IMR-90 (cell line): Measurements from ENCODE around the gene AGBL1. TPM values are rescaled to one million over a fixed set of nuclear protein-coding genes. Genes with fewer than 3 reads are reported as not detected.

Experiments used
- ATAC-seq: fragments of 200-7000 bp; cut with Tn5 transposase; 2 replicates; pipeline ENCODE4 v1.9.1; 2020; ENCODE audit warnings: low read depth, mild to moderate bottlenecking, moderate library complexity
- BruUV-seq: library from RNA; stranded (reverse); fragments of 400-500 nt; replicated peaks from 2 replicates; lab custom pipeline; 2021; lab: Mats Ljungman, UMichigan
- CTCF ChIA-PET: fragments of 300-600 bp; formaldehyde crosslinking; extraction: SDS; loops from one replicate; lab custom pipeline; 2021; ENCODE audit warnings: antibody characterized with exemption; lab: Yijun Ruan, JAX
- POLR2A ChIA-PET: fragments of 300-600 bp; sonication (Branson Sonifier 250); formaldehyde crosslinking; loops from one replicate; lab custom pipeline; 2022; ENCODE audit warnings: antibody characterized with exemption; ENCODE audit not compliant: unreplicated experiment; lab: Charles Lee
- DNase-seq: peaks from one replicate; pipeline ENCODE4 v3.0.0; 2013
- H2AFZ ChIP-seq: replicated peaks from 2 replicates; pipeline ENCODE3; 2013; ENCODE audit warnings: low read length, mild to moderate bottlenecking; ENCODE audit not compliant: poor library complexity
- H2AK5ac ChIP-seq: 2 replicates; pipeline ENCODE4 v1.6.1; 2013; ENCODE audit warnings: low read depth, low read length, inconsistent platforms
- H2AK9ac ChIP-seq: replicated peaks from 2 replicates; pipeline ENCODE3; 2013; ENCODE audit warnings: mild to moderate bottlenecking, low read depth, low read length, moderate library complexity; ENCODE audit not compliant: poor library complexity
- H2BK120ac ChIP-seq: 2 replicates; pipeline ENCODE4 v1.6.1; 2013; ENCODE audit warnings: low read depth, low read length, inconsistent platforms
- H2BK15ac ChIP-seq: 3 replicates; pipeline ENCODE4 v1.6.1; 2013; ENCODE audit warnings: low read depth, low read length, inconsistent platforms
- H2BK20ac ChIP-seq: 2 replicates; pipeline ENCODE4 v1.6.1; 2013; ENCODE audit warnings: low read depth, mild to moderate bottlenecking, inconsistent platforms, low read length, moderate library complexity
- H2BK5ac ChIP-seq: 2 replicates; pipeline ENCODE4 v1.6.1; 2013; ENCODE audit warnings: mild to moderate bottlenecking, low read depth, low read length, inconsistent platforms; ENCODE audit not compliant: poor library complexity, severe bottlenecking
- H3K14ac ChIP-seq: replicated peaks from 2 replicates; pipeline ENCODE4 v1.6.1; 2013; ENCODE audit warnings: low read depth, low read length, inconsistent platforms
- H3K18ac ChIP-seq: 2 replicates; pipeline ENCODE4 v1.6.1; 2013; ENCODE audit warnings: low read depth, low read length, control low read depth
- H3K23ac ChIP-seq: 2 replicates; pipeline ENCODE4 v1.6.1; 2013; ENCODE audit warnings: low read depth, low read length, inconsistent platforms
- H3K27ac ChIP-seq: 2 replicates; pipeline ENCODE4 v1.5.1; 2013; ENCODE audit warnings: mild to moderate bottlenecking, control low read depth, low read length; ENCODE audit not compliant: insufficient read depth
- H3K27me3 ChIP-seq: 2 replicates; pipeline ENCODE4 v1.6.1; 2013; ENCODE audit warnings: low read length; ENCODE audit not compliant: control insufficient read depth, insufficient read depth
- H3K36me3 ChIP-seq: 2 replicates; pipeline ENCODE4 v1.6.1; 2013; ENCODE audit warnings: low read length, mixed read lengths; ENCODE audit not compliant: control insufficient read depth, insufficient read depth
- H3K4ac ChIP-seq: 2 replicates; pipeline ENCODE4 v1.6.1; 2013; ENCODE audit warnings: low read depth, low read length, inconsistent platforms
- H3K4me1 ChIP-seq: 2 replicates; pipeline ENCODE4 v1.6.1; 2013; ENCODE audit warnings: low read length, mixed read lengths; ENCODE audit not compliant: control insufficient read depth, insufficient read depth
- H3K4me2 ChIP-seq: 2 replicates; pipeline ENCODE4 v1.6.1; 2013; ENCODE audit warnings: low read depth, mild to moderate bottlenecking, control low read depth, low read length, moderate library complexity
- H3K4me3 ChIP-seq: 2 replicates; pipeline ENCODE4 v1.5.1; 2013; ENCODE audit warnings: low read depth, mild to moderate bottlenecking, control low read depth, low read length, moderate library complexity; ENCODE audit not compliant: insufficient read depth
- H3K56ac ChIP-seq: 2 replicates; pipeline ENCODE4 v1.6.1; 2013; ENCODE audit warnings: low read length, inconsistent platforms; ENCODE audit not compliant: insufficient read depth; ENCODE audit errors: extremely low read depth
- H3K79me1 ChIP-seq, 2 experiments: 2 replicates each; pipeline ENCODE4 v1.6.1; 2013; ENCODE audit warnings: low read length in 2 of 2, inconsistent platforms in 1 of 2, low read depth in 1 of 2
- H3K9ac ChIP-seq: 2 replicates; pipeline ENCODE4 v1.6.1; 2013; ENCODE audit warnings: low read depth, low read length, control low read depth
- H3K9me1 ChIP-seq: 2 replicates; pipeline ENCODE4 v1.6.1; 2013; ENCODE audit warnings: low read length, inconsistent platforms; ENCODE audit not compliant: insufficient read depth
- H3K9me3 ChIP-seq: 2 replicates; pipeline ENCODE4 v1.6.1; 2013; ENCODE audit warnings: low read length; ENCODE audit not compliant: control insufficient read depth, insufficient read depth
- H4K20me1 ChIP-seq: 2 replicates; pipeline ENCODE4 v1.6.1; 2013; ENCODE audit warnings: low read length, inconsistent platforms; ENCODE audit not compliant: insufficient read depth
- H4K5ac ChIP-seq: 2 replicates; pipeline ENCODE4 v1.6.1; 2013; ENCODE audit warnings: mild to moderate bottlenecking, low read depth, low read length, control low read depth
- H4K8ac ChIP-seq, 2 experiments: 2 replicates each; pipeline ENCODE4 v1.6.1; 2013; ENCODE audit warnings: low read depth in 2 of 2, low read length in 2 of 2, control low read depth in 1 of 2, inconsistent platforms in 1 of 2
- H4K91ac ChIP-seq: 2 replicates; pipeline ENCODE4 v1.6.1; 2013; ENCODE audit warnings: low read depth, low read length, inconsistent platforms; ENCODE audit not compliant: insufficient read depth
- BHLHE40 ChIP-seq: fragments of 150-350 bp; IDR thresholded peaks from 2 replicates; pipeline ENCODE4 v1.6.1; 2016; ENCODE audit warnings: mild to moderate bottlenecking, low read depth, low read length
- CEBPB ChIP-seq: IDR thresholded peaks from 2 replicates; pipeline ENCODE4 v1.6.1; 2012; ENCODE audit warnings: low read depth, low read length, improper control_type of control experiment
- CHD1 ChIP-seq: IDR thresholded peaks from 2 replicates; pipeline ENCODE4 v1.6.1; 2012; ENCODE audit warnings: low read depth, low read length, improper control_type of control experiment
- CTCF ChIP-seq: conservative IDR thresholded peaks from 2 replicates; pipeline ENCODE4 v1.5.1; 2012; ENCODE audit warnings: mild to moderate bottlenecking, low read depth, low read length, improper control_type of control experiment
- ELK1 ChIP-seq: fragments of 150-350 bp; IDR thresholded peaks from 2 replicates; pipeline ENCODE4 v1.6.1; 2016; ENCODE audit warnings: low read depth, mild to moderate bottlenecking, low read length, moderate library complexity, borderline replicate concordance
- FOS ChIP-seq: fragments of 150-350 bp; IDR thresholded peaks from 2 replicates; pipeline ENCODE4 v1.6.1; 2016; ENCODE audit warnings: low read depth, low read length
- MAFK ChIP-seq: IDR thresholded peaks from 2 replicates; pipeline ENCODE4 v1.6.1; 2012; ENCODE audit warnings: low read depth, low read length, improper control_type of control experiment
- MAZ ChIP-seq: IDR thresholded peaks from 2 replicates; pipeline ENCODE4 v1.6.1; 2012; ENCODE audit warnings: low read depth, mild to moderate bottlenecking, low read length, improper control_type of control experiment, moderate library complexity, borderline replicate concordance
- MXI1 ChIP-seq: IDR thresholded peaks from 2 replicates; pipeline ENCODE4 v1.6.1; 2012; ENCODE audit warnings: low read depth, mild to moderate bottlenecking, low read length, moderate library complexity, borderline replicate concordance
- NFE2L2 ChIP-seq: fragments of 150-350 bp; IDR thresholded peaks from 2 replicates; pipeline ENCODE4 v1.6.1; 2016; ENCODE audit warnings: low read depth, mild to moderate bottlenecking, low read length
- POLR2A ChIP-seq: IDR thresholded peaks from 2 replicates; pipeline ENCODE4 v1.6.1; 2012; ENCODE audit warnings: mild to moderate bottlenecking, low read depth, low read length
- RAD21 ChIP-seq: IDR thresholded peaks from 2 replicates; pipeline ENCODE4 v1.6.1; 2012; ENCODE audit warnings: low read length, improper control_type of control experiment
- RCOR1 ChIP-seq: IDR thresholded peaks from 2 replicates; pipeline ENCODE4 v1.6.1; 2012; ENCODE audit warnings: mild to moderate bottlenecking, low read length, improper control_type of control experiment; ENCODE audit not compliant: insufficient replicate concordance
- RFX5 ChIP-seq: IDR thresholded peaks from 2 replicates; pipeline ENCODE4 v1.8.0; 2012; ENCODE audit warnings: low read depth, mild to moderate bottlenecking, low read length, moderate library complexity
- SMC3 ChIP-seq: fragments of 150-350 bp; IDR thresholded peaks from 2 replicates; pipeline ENCODE4 v1.6.1; 2016; ENCODE audit warnings: low read depth, mild to moderate bottlenecking, antibody characterized with exemption, low read length, moderate library complexity
- USF2 ChIP-seq: fragments of 150-350 bp; IDR thresholded peaks from 2 replicates; pipeline ENCODE4 v1.6.1; 2017; ENCODE audit warnings: mild to moderate bottlenecking, antibody characterized with exemption, low read length, low read depth
- WGBS, 2 experiments: methylation state at CpG; one replicate each; pipeline versions ENCODE4 v1.1.5 to v1.1.7; 2013; ENCODE audit warnings: missing lambda C conversion rate in 2 of 2; ENCODE audit not compliant: insufficient read length in 1 of 2; ENCODE audit errors: extremely low coverage in 2 of 2; 5-methylcytosine and 5-hydroxymethylcytosine counted together
- dilution Hi-C: fragments of 300-500 bp; cut with HindIII; formaldehyde crosslinking; loops from one replicate; pipeline ENCODE4 v1.14.3; 2018; ENCODE audit warnings: low sequenced_read_pairs; ENCODE audit not compliant: unreplicated experiment
- in situ Hi-C: fragments of 300-500 bp; cut with MboI; formaldehyde crosslinking; loops from 3 replicates; pipeline ENCODE4 v1.14.3; 2019; ENCODE audit warnings: low sequenced_read_pairs, inconsistent platforms, mixed read lengths
- intact Hi-C: fragments of 100-400 bp; cut with micrococcal nuclease; formaldehyde crosslinking; loops from 2 replicates; pipeline ENCODE4 v1.10.0; 2022
- polyA plus RNA-seq, 3 experiments: library from polyadenylated mRNA; depleted of rRNA; stranded (reverse); fragments of >200 nt; gene quantifications; 2 replicates each; pipeline ENCODE4 v1.2.3, GENCODE V29; 2012; ENCODE audit warnings: low replicate concordance in 1 of 3
- total RNA-seq: library from RNA; depleted of rRNA; stranded (reverse); fragments of >200 nt; gene quantifications from 2 replicates; pipeline ENCODE4 v1.2.3, GENCODE V29; 2012

Gene AGBL1
- total and polyA plus RNA-seq, 2 of the 4 experiments (the other 2 are of a cell fraction): not detected

GRCh38 chr15:86751116-86751515 lies 671.4 kb downstream of the AGBL1 start:
- Histone ChIP-seq H3K4me1 (no peaks in the 10 kb centered on the region), H4K20me1 (no peaks in the 10 kb centered on the region), H2AK5ac (no peak overlapping the region), H2BK120ac (no peak overlapping the region), H3K79me1 (no peaks in the 10 kb centered on the region), H2BK20ac (no peak overlapping the region), H3K36me3 (no peaks in the 10 kb centered on the region), H3K23ac (no peak overlapping the region), H3K4ac (no peak overlapping the region), H3K9me1 (no peaks in the 10 kb centered on the region), H4K5ac (no peak overlapping the region), H3K14ac (no peak overlapping the region), H2BK15ac (no peak overlapping the region), H3K9ac (no peak overlapping the region), H3K18ac (no peak overlapping the region), H3K27ac (no peak overlapping the region), H3K4me3 (no peak overlapping the region), H4K8ac (no peak overlapping the region), H4K91ac (no peak overlapping the region), H3K4me2 (no peak overlapping the region), H3K9me3 (peaks cover 19% of the 10 kb centered on the region), H2BK5ac (no peak overlapping the region), H2AK9ac (no peak overlapping the region), H3K56ac (no peak overlapping the region), H3K27me3 (no peaks in the 10 kb centered on the region), H2AFZ (no peak overlapping the region)
- BruUV-seq: no TSS peak
- dilution Hi-C loops (no loop called here), intact Hi-C loops (no loop called here), in situ Hi-C loops (no loop called here)
- WGBS, 2 experiments: no CpG with 5 or more reads among the region's 1 CpG
- POLR2A ChIA-PET: no interaction called here
- CTCF ChIA-PET: no interaction called here
- TF ChIP-seq RCOR1: no peak
- TF ChIP-seq MAZ: no peak
- no peak for TF ChIP-seq ELK1
- TF ChIP-seq NFE2L2: no peak
- no peak for TF ChIP-seq POLR2A
- TF ChIP-seq RFX5: no peak
- no peak for TF ChIP-seq FOS
- TF ChIP-seq SMC3: no peak
- no peak for TF ChIP-seq CHD1
- no peak for TF ChIP-seq CEBPB
- no peak for TF ChIP-seq MXI1
- no peak for TF ChIP-seq MAFK
- no peak for TF ChIP-seq CTCF
- no peak for TF ChIP-seq RAD21
- TF ChIP-seq USF2: no peak
- TF ChIP-seq BHLHE40: no peak
- DNase-seq (no peak), ATAC-seq (no peak)
